ENCODE data around the gene ETS2. TPM values are rescaled to one million over a fixed set of nuclear protein-coding genes. Genes with fewer than 3 reads are reported as not detected.

ETS2 gene
- total RNA-seq, 1 experiment from 2014 or later: 35.3 TPM

GRCh38 chr21:38852278-38852677 is 46.5 kb downstream of the ETS2 start:
- H2AK5ac ChIP-seq (ENCODE audit: insufficient read length, low read length): no peak overlapping the region
- Mint-ChIP-seq H3K27me3 (ENCODE audit: low read depth) (peaks cover 3% of the 10 kb centered on the region), H3K9me3 (no peaks in the 10 kb centered on the region), H3K4me3 (no peak overlapping the region), H3K36me3 (ENCODE audit: insufficient read depth in 1 of 3, low read depth in 3 of 3) (no peaks in the 10 kb centered on the region), H3K27ac (no peak overlapping the region), H3K4me1 (peaks cover 7 to 10% of the 10 kb centered on the region in 2 experiments)
- no CpG with 5 or more reads among the region's 3 CpGs for WGBS (ENCODE audit: extremely low coverage, insufficient read length, low lambda C conversion rate)
- no peak overlapping the region for H3K27ac ChIP-seq (ENCODE audit: insufficient read length, low read depth, low read length)
- H3K9me3 ChIP-seq (ENCODE audit: control insufficient read depth, low read depth, low read length): no peaks in the 10 kb centered on the region
- H3K4me1 ChIP-seq (ENCODE audit: insufficient read depth, low read length): no peaks in the 10 kb centered on the region
- H2BK20ac ChIP-seq (ENCODE audit: low read depth, low read length, poor library complexity, severe bottlenecking): no peak overlapping the region
- no peak overlapping the region for H3K4me2 ChIP-seq (ENCODE audit: insufficient read depth, insufficient read length, low read length)
- no peak overlapping the region for H2AFZ ChIP-seq (ENCODE audit: low read length)
- no peak overlapping the region for H4K5ac ChIP-seq (ENCODE audit: insufficient read length, low read depth, low read length)
- no peak for DNase-seq
- no peak overlapping the region for H4K8ac ChIP-seq (replicated peaks; ENCODE audit: insufficient read length, low read depth, low read length)
- no peak overlapping the region for H2BK120ac ChIP-seq (ENCODE audit: low read depth, low read length, poor library complexity, severe bottlenecking)
- H4K91ac ChIP-seq (ENCODE audit: insufficient read length, low read depth, low read length): no peak overlapping the region
- no peak overlapping the region for H2BK12ac ChIP-seq (ENCODE audit: insufficient read length, low read depth, low read length)
- no peaks in the 10 kb centered on the region for H3K27me3 ChIP-seq (ENCODE audit: insufficient read depth, low read length)
- H3K14ac ChIP-seq (ENCODE audit: insufficient read depth, low read length): no peak overlapping the region; the same call in 1 of the 2 replicates
- no peaks in the 10 kb centered on the region for H3K79me2 ChIP-seq (ENCODE audit: insufficient read depth, low read length)
- no peak overlapping the region for H3K4ac ChIP-seq (ENCODE audit: low read depth, low read length)
- no peaks in the 10 kb centered on the region for H3K79me1 ChIP-seq (ENCODE audit: insufficient read depth, low read depth, low read length, poor library complexity, severe bottlenecking)
- H3K56ac ChIP-seq (ENCODE audit: insufficient read length, low read depth, low read length): no peak overlapping the region
- no peak overlapping the region for H3K23ac ChIP-seq (ENCODE audit: insufficient read length, low read depth, low read length)
- no peak overlapping the region for H2BK5ac ChIP-seq (ENCODE audit: insufficient read length, low read length)
- no peak for TF ChIP-seq CTCF (conservative IDR thresholded peaks at IDR 0.05)
- H4K20me1 ChIP-seq (ENCODE audit: control insufficient read depth, insufficient read depth, insufficient read length): no peaks in the 10 kb centered on the region
- no peak overlapping the region for H2BK15ac ChIP-seq (ENCODE audit: low read depth, low read length)
- no peaks in the 10 kb centered on the region for H3K23me2 ChIP-seq (ENCODE audit: insufficient read length, low read depth, low read length, poor library complexity, severe bottlenecking)
- H3T11ph ChIP-seq (ENCODE audit: low read length): no peak overlapping the region
- H3K18ac ChIP-seq (ENCODE audit: insufficient read length, low read depth, low read length): no peak overlapping the region
- H3K9ac ChIP-seq (ENCODE audit: extremely low read depth, insufficient read length, low read length): no peak overlapping the region

Measured in H9 (cell line).